HG03175 (cell line): ENCODE results near the gene CRTC1.

Experiments
- ATAC-seq: cut with Tn5 transposase; IDR thresholded peaks from one replicate; pipeline ENCODE4 v1.9.1; 2021; ENCODE audit warnings: mild to moderate bottlenecking, moderate library complexity; ENCODE audit not compliant: unreplicated experiment

CRTC1 gene

DNA sequence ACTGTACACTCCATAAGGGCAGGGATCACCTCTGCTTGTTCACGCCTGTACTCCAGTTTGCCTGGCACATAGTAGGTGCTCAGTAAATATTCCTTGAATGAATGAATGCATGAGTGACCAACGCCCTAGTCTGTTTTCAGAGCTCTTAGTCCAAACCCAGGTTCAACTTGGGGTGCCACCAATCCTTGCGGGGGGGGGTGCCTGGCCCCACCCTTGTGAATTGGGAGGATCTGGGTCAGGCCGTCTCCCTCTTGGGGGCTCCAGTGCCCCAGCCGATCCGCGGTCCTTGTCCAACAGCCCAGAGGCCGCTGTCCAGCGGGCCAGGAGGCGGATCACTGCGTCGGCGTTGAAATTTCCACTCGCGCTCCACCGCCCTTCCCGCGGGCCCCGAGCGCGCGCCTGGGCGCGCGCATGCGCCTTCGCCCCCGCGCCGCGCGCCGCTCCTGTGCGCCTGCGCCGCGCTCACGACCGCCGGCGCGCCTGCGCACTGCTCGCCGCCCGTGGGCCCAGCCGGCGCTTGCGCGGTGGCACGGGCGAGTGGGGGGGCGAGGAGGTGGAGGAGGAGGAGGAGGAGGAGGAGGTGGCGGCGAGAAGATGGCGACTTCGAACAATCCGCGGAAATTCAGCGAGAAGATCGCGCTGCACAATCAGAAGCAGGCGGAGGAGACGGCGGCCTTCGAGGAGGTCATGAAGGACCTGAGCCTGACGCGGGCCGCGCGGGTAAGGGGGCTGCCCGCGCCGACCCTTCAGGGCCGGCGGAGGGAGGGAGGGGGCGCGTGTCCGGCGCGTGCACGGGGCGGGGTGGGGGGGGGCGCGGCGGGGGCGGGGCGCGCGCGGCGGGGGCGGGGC is at the start of gene CRTC1:
CRTC1 (plus strand) TSS at position 572 of the 849 bp plus-strand sequence; CDS start at position 595, 23 bp downstream.
- peak; percentile 79 for ATAC-seq

GRCh38 chr19:18634612-18635297 is 48.7 kb upstream of the CRTC1 start:
- no peak for ATAC-seq

GRCh38 chr19:18635831-18636182 is 47.7 kb upstream of the CRTC1 start:
- no peak for ATAC-seq

DNA sequence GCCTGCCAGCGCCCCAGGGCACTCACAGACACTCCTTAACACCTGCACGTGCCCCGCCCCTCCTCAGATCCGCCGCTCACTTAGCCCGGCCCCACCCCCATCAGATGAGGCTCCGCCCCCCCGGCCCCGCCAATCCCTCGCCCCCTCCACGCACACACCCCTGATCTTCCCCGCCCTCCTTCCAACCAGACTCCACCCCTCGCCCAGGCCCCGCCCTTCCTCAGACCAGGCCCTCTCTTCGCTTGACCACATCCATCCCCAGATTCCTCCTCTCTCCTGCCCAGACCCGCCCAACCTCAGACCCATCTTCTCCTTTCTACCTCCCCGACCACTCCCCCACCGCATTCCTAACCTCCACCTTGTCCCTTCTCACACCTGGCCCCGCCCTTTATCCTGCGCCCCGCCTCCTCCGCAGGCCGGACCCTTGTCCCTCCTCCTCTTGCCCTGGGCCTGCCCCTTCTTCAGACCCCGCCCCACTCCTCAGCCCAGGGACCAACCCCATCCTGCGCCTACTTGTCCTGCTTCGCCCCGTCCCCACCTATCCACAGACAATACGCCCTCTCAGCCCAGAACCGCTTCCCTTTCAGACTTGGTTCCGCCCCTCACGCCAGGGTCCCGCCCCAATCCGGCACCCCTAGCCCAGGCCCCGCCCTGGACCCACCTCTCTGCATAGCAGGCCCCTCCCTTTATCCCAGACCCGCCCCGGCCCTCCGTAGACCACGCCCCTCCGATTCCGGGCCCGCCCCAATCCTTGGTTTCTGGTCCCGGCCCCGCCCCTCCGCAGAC is 47.1 kb upstream of the CRTC1 start:
- ATAC-seq, result peak; percentile 89

GRCh38 chr19:18636969-18637629 is 46.4 kb upstream of the CRTC1 start, which contains the start of gene KLHL26:
Gene KLHL26, plus strand, starts transcription at chr19:18637028. Its CDS starts 27 bp downstream, at chr19:18637055.
- no peak for ATAC-seq

DNA sequence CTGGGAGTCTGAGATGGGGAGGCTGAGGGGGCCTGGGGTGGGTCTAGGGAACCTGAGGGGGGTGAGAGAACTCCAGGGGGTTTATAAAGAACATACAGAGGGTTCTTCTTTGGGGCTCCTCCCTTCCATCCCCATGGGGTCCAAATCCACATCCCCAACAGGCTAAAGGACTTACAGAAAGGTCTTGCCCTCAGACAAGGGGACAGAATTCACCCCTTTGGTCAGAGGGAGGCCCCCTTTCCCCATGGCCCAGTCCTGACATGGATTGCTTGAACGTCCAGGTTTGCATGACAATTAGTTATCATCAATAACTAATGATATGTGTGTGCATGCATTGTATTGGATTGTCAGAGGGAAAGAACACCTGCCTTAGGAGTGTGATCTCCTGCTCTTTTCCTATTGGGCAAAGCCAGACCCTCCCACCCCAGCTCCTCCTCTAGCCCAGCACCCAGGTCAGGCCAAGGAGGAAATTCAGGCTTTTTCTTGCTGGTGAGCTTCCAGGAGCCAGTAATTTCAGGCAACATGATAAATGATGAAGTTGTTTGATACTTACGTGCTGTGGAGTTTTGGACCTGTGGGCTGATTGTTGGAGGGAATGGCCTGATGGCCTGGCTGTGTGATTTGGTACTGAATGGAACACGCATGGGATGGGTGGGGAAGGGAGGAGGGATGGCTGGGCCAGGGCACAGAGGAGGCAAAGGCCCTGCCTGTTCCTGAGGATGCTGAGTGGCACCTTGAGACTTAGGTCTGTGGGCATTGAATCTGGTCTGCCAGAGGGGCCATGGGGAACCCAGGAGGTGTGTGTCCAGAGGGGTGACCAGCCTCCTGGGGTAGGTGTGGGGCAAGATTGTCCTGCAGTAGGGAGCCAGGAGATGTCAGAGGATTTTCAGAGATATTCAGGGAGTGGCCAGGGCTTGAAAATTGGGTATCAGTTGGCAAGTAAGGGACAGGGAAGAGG is 45.5 kb upstream of the CRTC1 start:
- ATAC-seq, result no peak

- no peak for ATAC-seq
Measured at GRCh38 chr19:18639706-18640243, 43.7 kb upstream of the CRTC1 start.

GRCh38 chr19:18644196-18645034 is 39.1 kb upstream of the CRTC1 start:
- no peak for ATAC-seq

- ATAC-seq, result no peak
Measured at GRCh38 chr19:18645035-18645511, 38.4 kb upstream of the CRTC1 start.

GRCh38 chr19:18646535-18647370 is 36.7 kb upstream of the CRTC1 start:
- no peak for ATAC-seq

GRCh38 chr19:18647371-18647767 is 36.1 kb upstream of the CRTC1 start:
- ATAC-seq, result no peak

- no peak for ATAC-seq
Measured at GRCh38 chr19:18647807-18648206, 35.7 kb upstream of the CRTC1 start.

GRCh38 chr19:18648973-18649315 is 34.5 kb upstream of the CRTC1 start:
- no peak for ATAC-seq

DNA sequence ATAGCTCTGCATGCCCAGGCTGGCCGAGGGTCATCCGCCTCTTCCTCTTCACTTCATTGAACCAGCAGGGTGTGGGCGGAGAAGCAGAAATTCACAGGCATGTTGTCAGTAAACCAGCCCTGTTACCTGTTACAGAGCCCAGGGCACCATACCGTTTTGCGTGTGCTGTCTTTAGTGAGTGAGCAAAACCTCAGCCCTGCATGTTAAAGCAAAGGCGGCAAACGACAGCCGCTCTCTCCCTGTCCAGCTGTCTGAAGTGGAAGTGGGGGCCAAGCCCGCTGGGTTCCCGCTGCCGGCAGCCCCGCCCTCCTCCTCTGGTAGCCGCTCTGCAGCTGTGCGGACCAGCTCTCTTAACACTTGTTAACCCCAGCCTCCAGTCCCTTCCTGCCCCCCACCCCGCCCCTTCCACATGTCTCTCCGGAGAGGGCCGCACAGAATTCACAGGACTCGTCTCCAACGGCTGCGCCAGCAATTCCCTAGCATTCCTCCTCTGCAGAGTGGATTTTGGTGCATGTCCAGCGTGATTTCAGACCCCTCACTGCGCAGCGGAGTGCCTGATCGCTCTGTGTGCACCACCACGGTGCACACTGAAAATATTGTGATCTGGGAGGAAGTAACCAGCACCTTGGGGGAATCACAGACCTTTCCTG is 34.0 kb upstream of the CRTC1 start:
- no peak for ATAC-seq

- no peak for ATAC-seq
Measured at GRCh38 chr19:18650021-18650390, 33.5 kb upstream of the CRTC1 start.

- no peak for ATAC-seq
Measured at GRCh38 chr19:18650468-18651041, 32.9 kb upstream of the CRTC1 start.

DNA sequence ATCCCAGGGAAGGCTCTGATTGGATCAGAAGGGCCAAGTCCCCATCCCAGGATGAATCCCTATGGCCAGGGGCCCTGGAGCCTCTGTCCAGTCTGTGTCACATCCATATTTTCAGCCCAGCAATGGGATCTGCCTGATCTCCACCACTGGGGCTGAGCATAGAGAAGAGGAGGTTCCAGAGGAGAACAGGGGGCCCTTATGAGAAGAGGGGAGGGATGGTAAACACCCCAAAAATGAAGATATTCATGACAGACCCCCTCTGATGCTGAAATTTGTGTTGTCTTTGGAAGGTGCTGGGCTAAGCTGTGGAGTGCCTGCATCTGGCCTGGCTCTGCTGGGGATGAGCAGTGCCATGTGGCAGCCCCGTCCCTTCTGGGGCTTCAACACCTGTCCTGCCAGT is 32.2 kb upstream of the CRTC1 start:
- no peak for ATAC-seq
